GM19035 (cell line): ENCODE measurements around the gene RABGAP1.

ENCODE experiments used
- ATAC-seq: cut with Tn5 transposase; IDR thresholded peaks from one replicate; pipeline ENCODE4 v1.9.1; 2021; ENCODE audit not compliant: unreplicated experiment

RABGAP1 gene

DNA sequence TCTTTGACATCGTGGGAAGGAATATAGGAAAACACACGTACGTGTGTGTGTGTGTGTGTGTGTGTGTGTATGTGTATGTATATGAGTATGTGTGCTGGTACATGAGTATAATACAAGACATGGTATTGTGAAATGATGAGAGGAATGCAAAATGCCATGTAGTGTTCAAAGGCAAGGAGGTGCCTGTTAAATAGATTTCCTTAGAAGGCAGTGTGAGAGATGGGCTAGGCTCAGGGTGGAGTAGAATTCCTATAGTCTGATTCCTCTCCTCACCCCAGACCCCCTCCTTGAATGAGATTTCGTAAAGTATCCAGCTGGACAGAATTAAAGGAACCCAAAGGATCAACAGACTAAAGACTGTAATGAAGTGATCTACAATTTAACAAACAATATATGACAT is 103.8 kb downstream of the RABGAP1 start:
- no peak for ATAC-seq

GRCh38 chr9:123046406-123047195 is 105.8 kb downstream of the RABGAP1 start:
- ATAC-seq = no peak

DNA sequence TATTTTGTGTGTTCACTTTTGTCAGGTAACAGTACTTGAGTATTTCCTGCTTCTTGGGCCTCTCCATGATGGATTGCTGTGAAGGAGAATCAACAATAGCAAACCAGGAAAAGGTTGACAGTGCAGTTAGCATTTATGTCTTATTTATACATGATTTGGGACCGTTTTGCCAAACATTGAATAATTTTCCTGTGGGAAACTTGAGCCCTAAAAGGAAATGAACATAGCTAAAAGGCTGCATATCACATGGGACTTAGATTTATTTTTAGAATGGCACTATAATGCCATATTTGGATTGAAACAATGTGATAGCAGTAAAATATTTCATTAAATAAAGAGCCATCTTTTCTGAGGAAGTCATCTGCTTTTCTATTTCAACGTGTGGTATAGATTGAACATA is 107.9 kb downstream of the RABGAP1 start:
- no peak for ATAC-seq

- no peak for ATAC-seq
Measured at GRCh38 chr9:123049589-123050222, 108.9 kb downstream of the RABGAP1 start.

GRCh38 chr9:123053046-123053445 is 112.2 kb downstream of the RABGAP1 start:
- no peak for ATAC-seq

- no peak for ATAC-seq
Measured at GRCh38 chr9:123053711-123054110, 112.9 kb downstream of the RABGAP1 start.

DNA sequence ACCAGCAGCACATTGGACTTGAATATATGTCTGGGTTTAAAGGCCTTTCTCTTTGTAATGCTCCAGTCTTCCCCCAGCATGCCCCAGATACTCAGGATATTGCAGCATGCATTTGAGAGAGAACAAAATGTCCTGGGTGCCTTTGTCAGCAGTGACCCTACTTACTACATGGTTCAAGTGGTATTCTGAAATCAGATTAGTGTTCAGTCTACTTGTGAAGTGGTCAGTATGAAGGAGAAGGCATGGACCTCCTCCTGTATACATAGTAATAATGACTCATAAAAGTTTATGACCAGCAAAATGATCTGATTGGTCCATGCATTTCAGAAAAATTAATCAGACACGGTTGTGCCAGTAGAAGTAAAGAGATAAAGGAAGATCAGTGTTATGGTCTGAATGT is 118.0 kb downstream of the RABGAP1 start:
- ATAC-seq = no peak

- ATAC-seq = no peak
Measured at GRCh38 chr9:123059472-123060220, 118.8 kb downstream of the RABGAP1 start.

GRCh38 chr9:123061216-123061615 is 120.4 kb downstream of the RABGAP1 start:
- no peak for ATAC-seq

DNA sequence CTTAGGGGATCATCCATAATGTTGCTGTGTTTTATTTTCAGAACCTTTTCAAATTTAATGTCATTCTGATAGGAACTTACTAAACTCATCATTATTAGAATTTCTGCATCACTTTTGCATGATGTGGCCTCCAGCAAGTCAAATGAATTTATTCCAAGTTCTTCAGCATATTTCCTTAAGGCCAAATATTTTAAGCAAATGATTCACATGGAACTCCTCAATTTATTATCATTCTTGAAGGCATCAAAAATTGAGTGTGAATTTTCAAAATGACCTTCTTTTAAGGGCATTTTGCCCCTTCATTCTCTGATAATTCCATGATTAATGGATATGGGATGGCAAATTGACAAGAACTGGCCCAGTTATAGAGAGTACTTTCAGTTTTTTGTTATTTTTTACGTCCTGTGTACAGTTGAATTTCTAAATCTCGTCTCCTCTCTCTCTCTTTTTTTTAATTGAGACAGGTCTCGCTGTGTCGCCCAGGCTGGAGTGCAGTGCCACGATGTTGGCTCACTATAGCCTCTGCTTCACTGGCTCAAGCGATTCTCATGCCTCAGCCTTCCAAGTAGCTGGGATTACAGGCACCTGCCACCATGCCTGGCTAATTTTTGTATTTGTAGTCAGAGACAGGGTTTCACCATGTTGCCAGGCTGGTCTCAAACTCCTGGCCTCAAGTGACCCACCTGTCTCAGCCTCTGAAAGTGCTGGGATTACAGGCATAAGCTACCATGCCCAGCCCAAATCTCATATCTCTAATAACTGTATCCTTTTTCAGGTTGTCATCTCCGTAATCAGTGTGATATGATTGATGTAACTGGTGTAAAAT is 121.7 kb downstream of the RABGAP1 start:
- ATAC-seq = no peak

- no peak for ATAC-seq
Measured at GRCh38 chr9:123063177-123063598, 122.4 kb downstream of the RABGAP1 start.

DNA sequence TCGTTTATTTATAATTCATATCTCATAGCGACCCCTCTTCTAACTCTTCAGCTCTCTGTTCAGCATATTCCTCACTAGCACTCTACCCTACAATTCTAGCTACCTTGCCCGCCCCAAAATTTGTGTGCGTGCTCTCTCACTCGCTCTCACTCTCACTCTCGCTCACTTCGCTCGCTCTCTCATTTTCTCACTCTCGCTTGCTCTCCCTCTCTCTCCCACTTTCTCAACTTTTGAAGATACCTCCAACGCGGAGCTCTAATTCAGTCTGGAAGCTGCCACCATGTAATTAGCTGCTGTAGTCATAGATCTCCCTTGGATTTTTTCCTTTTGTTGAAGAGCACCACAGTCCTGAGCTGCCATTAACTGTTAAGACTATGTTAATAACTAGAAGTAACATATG is 123.1 kb downstream of the RABGAP1 start:
- ATAC-seq = no peak

DNA sequence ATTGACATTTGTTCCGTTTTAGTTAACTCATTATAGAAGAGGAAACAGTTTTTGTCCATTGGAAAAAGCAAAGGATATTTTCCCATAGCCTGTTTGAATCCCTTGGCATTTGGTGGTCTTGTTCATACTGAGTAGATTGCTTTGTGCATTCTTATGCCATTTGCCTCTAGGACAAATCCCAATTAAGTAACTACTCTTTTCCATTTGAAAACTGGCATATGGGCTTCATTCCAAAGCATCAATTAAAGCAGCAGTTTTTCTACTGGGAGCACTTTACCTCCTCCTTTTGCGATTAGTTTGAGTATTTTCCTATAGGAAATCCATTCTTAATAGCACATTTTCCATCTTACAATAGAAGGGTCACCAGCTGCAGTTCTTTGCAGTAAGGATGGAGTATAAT is 123.9 kb downstream of the RABGAP1 start:
- no peak for ATAC-seq

- ATAC-seq = no peak
Measured at GRCh38 chr9:123065196-123065595, 124.4 kb downstream of the RABGAP1 start.

- no peak for ATAC-seq
Measured at GRCh38 chr9:123067136-123067535, 126.3 kb downstream of the RABGAP1 start.

DNA sequence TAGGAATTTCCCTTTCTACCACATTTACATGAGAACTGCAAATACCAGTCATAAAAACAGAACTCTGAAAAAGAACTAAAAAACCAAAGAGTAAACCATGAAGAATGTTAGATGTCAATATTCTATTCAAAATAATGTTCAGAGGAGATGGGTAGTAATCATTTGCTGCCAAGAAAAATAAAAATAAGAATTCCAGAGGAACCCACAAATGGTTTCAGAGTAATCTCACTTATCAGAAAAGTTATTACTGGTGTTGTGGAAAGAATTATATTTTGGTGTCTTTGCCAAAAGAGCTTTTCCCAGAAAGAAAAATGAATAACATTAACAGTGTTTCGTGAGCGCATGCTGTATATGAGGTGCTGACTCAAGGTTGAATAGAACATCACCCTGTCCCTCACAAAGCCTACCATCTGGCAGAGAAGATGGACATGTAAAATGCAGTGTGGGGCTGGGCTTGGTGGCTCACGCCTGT is 128.2 kb downstream of the RABGAP1 start:
- ATAC-seq = no peak

- no peak for ATAC-seq
Measured at GRCh38 chr9:123070198-123070597, 129.4 kb downstream of the RABGAP1 start.

- ATAC-seq = no peak
Measured at GRCh38 chr9:123072407-123072995, 131.7 kb downstream of the RABGAP1 start.

- ATAC-seq = no peak
Measured at GRCh38 chr9:123073441-123073840, 132.6 kb downstream of the RABGAP1 start.

GRCh38 chr9:123073991-123074422 is 133.2 kb downstream of the RABGAP1 start:
- ATAC-seq = no peak
